Tibial artery (tissue), 4 donors: Measurements from ENCODE around the gene INO80.
"Not testable (repeated sequence)": the region's sequence is repeated elsewhere in the genome, so short reads cannot be mapped to it uniquely, and the experiment has no call there.

ENCODE experiments used
- DNase-seq, 2 donors: peaks; one replicate each; pipeline ENCODE4 v3.0.0-alpha.2; 2019
- H3K27ac ChIP-seq, 2 donors: fragments of 200-600 bp; sonication (generic) in 1 of 2; 1 replicate in 1 of 2; 2 replicates in 1 of 2; pipeline ENCODE4 v1.5.1; 2018 to 2019; ENCODE audit warnings: mild to moderate bottlenecking in 1 of 2
- H3K27me3 ChIP-seq, 2 donors: fragments of 200-600 bp; sonication (generic) in 1 of 2; one replicate each; pipeline versions ENCODE4 v1.5.1 to v1.6.0; 2016 to 2019
- H3K36me3 ChIP-seq, 3 donors: fragments of 200-600 bp; sonication (generic) in 2 of 3; one replicate each; pipeline ENCODE4 v1.5.1; 2016 to 2019; ENCODE audit warnings: mild to moderate bottlenecking in 2 of 3
- H3K4me1 ChIP-seq, 4 donors: fragments of 200-600 bp; sonication (generic) in 2 of 4; 1 replicate in 3 of 4; 2 replicates in 1 of 4; pipeline ENCODE4 v1.5.1; 2016 to 2019
- H3K4me3 ChIP-seq, 2 donors: fragments of 200-600 bp; sonication (generic) in 1 of 2; 1 replicate in 1 of 2; 2 replicates in 1 of 2; pipeline ENCODE4 v1.5.1; 2018 to 2019; ENCODE audit warnings: mild to moderate bottlenecking in 2 of 2
- H3K9me3 ChIP-seq, 3 donors: fragments of 200-600 bp; sonication (generic) in 1 of 3; one replicate each; pipeline ENCODE4 v1.5.1; 2016 to 2019
- intact Hi-C: fragments of 100-400 bp; cut with DNase I; formaldehyde crosslinking; loops from one replicate; pipeline ENCODE4 v1.15.0; 2023; ENCODE audit warnings: low total_unique reads
- TF ChIP-seq, protein P1 (sequence below), 2 experiments: fragments of 200-600 bp in 1 of 2; fragments of 450-650 bp in 1 of 2; IDR thresholded peaks; one replicate each; pipeline ENCODE4 v1.5.1; 2017 to 2019; ENCODE audit warnings: antibody characterized with exemption in 2 of 2, mild to moderate bottlenecking in 1 of 2, moderate library complexity in 1 of 2

INO80 gene

DNA sequence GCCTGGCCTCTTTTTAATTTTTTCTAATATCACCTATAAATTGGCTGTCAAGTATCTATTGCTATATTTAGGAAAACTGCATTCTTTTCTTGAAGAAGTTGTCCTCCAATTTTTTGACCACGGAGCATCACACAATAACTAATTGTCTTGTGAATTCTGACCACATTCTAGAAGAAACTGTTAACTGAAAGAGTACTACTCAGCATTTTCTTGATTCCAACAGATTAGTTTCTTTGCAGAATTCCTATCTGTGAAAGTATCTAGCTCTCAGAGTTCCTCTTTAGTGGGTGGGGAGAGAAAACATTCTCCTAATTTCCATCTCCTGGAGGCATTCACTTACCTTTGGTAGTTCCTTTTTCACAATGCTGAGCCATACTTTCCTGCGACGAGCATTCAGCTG, 31.1 kb downstream of the INO80 start:
- DNase-seq, result no peak
- H3K4me1 ChIP-seq, result no peaks in the 10 kb centered on the region
- intact Hi-C loops, result loop anchor here (10.0 kb wide), 1 partner anchor 70 kb away; no protein-coding TSS in a partner anchor
- no peak overlapping the region for H3K4me3 ChIP-seq
- H3K36me3 ChIP-seq, result peaks cover 81 to 91% (median 83%) of the 10 kb centered on the region in 3 donors
- H3K27me3 ChIP-seq, result no peaks in the 10 kb centered on the region
- no peaks in the 10 kb centered on the region for H3K9me3 ChIP-seq
- TF ChIP-seq, protein P1, sequence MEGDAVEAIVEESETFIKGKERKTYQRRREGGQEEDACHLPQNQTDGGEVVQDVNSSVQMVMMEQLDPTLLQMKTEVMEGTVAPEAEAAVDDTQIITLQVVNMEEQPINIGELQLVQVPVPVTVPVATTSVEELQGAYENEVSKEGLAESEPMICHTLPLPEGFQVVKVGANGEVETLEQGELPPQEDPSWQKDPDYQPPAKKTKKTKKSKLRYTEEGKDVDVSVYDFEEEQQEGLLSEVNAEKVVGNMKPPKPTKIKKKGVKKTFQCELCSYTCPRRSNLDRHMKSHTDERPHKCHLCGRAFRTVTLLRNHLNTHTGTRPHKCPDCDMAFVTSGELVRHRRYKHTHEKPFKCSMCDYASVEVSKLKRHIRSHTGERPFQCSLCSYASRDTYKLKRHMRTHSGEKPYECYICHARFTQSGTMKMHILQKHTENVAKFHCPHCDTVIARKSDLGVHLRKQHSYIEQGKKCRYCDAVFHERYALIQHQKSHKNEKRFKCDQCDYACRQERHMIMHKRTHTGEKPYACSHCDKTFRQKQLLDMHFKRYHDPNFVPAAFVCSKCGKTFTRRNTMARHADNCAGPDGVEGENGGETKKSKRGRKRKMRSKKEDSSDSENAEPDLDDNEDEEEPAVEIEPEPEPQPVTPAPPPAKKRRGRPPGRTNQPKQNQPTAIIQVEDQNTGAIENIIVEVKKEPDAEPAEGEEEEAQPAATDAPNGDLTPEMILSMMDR (IDR thresholded peaks at IDR 0.05), result no peak
- no peak overlapping the region for H3K27ac ChIP-seq

DNA sequence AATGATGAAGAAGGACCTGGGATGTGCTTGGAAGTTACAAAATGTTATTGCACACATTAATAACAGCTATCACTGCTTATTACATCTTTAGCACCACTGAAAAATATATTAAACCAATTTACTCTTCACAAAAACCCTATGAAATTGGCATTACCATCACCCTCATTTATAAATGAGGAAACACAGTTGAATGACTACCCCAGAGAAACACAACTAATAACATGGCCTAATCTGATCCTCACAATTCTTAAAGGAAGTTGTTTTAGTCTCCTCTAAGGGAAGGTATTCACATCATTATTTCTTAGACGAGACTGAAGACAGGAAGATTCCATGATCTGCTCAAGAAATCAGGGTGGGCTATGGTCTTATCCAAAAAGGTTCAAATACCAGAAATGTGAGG, 35.9 kb downstream of the INO80 start:
- intact Hi-C loops, result loop anchor here (10.0 kb wide), 1 partner anchor 75 kb away; no protein-coding TSS in a partner anchor
- H3K4me3 ChIP-seq, result no peak overlapping the region

GRCh38 chr15:41079717-41080116, 36.4 kb downstream of the INO80 start:
- H3K36me3 ChIP-seq, result peaks cover 87 to 97% (median 89%) of the 10 kb centered on the region in 3 donors
- no peak overlapping the region for H3K27ac ChIP-seq
- H3K4me3 ChIP-seq, result no peak overlapping the region
- no peak for DNase-seq
- intact Hi-C loops, result loop anchor here (10.0 kb wide), 1 partner anchor 75 kb away; no protein-coding TSS in a partner anchor
- TF ChIP-seq, protein P1 (IDR thresholded peaks at IDR 0.05), result no peak
- H3K27me3 ChIP-seq, result no peaks in the 10 kb centered on the region
- H3K4me1 ChIP-seq, result no peaks in the 10 kb centered on the region
- no peaks in the 10 kb centered on the region for H3K9me3 ChIP-seq

More for the DNA sequence above, 35.9 kb downstream of the INO80 start:
- Histone ChIP-seq H3K36me3 (peaks cover 90 to 97% (median 91%) of the 10 kb centered on the region in 3 donors), H3K9me3 (no peaks in the 10 kb centered on the region), H3K27me3 (no peaks in the 10 kb centered on the region), H3K4me1 (no peaks in the 10 kb centered on the region), H3K27ac (no peak overlapping the region)
- TF ChIP-seq, protein P1 (IDR thresholded peaks at IDR 0.05), result no peak
- DNase-seq, result no peak

- intact Hi-C loops, H3K4me1 ChIP-seq, H3K27ac ChIP-seq, H3K4me3 ChIP-seq, H3K27me3 ChIP-seq, H3K9me3 ChIP-seq, DNase-seq: not testable (repeated sequence)
- H3K36me3 ChIP-seq, result peaks cover 85 to 98% (median 87%) of the 10 kb centered on the region in 3 donors
Observed at GRCh38 chr15:41078879-41079278, 37.2 kb downstream of the INO80 start.

DNA sequence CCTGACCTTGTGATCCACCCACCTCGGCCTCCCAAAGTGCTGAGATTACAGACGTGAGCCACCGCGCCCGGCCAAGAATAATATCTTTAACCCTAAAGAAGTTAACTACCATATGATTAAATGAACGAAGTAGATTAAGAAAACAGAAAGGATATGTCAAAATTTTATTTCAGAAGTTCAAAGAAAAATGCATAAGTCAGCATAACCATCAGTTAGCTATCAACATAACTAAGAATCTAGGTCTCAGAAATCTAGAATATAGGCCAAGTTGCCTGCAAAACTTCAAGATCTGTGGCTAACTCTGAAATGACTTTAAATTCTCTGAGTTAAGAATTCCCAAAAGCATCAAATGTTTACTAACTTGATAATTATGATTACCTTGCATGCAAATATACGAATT, 38.0 kb downstream of the INO80 start:
- peaks cover 85 to 100% (median 87%) of the 10 kb centered on the region in 3 donors for H3K36me3 ChIP-seq
- intact Hi-C loops, result no loop called here

GRCh38 chr15:41073028-41073427, 43.1 kb downstream of the INO80 start:
- intact Hi-C loops, result no loop called here
- DNase-seq, result no peak
- Histone ChIP-seq H3K4me1 (no peaks in the 10 kb centered on the region), H3K4me3 (no peak overlapping the region), H3K9me3 (no peaks in the 10 kb centered on the region), H3K27me3 (no peaks in the 10 kb centered on the region), H3K27ac (no peak overlapping the region), H3K36me3 (peaks cover 60 to 98% (median 80%) of the 10 kb centered on the region in 3 donors)
- TF ChIP-seq, protein P1 (IDR thresholded peaks at IDR 0.05), result no peak

More for the DNA sequence above, 38.0 kb downstream of the INO80 start:
- DNase-seq, result no peak
- Histone ChIP-seq H3K27ac (no peak overlapping the region), H3K9me3 (no peaks in the 10 kb centered on the region), H3K4me3 (no peak overlapping the region), H3K27me3 (no peaks in the 10 kb centered on the region), H3K4me1 (no peaks in the 10 kb centered on the region)
- TF ChIP-seq, protein P1 (IDR thresholded peaks at IDR 0.05), result no peak
